ENCODE measurements around the gene MLKL.

Gene MLKL

GRCh38 chr16:74641969-74642368 lies 58.7 kb downstream of the MLKL start:
- no peak for DNase-seq (ENCODE audit: extremely low read depth, low read depth)
- no peak for TF ChIP-seq CTCF (IDR thresholded peaks at IDR 0.05; ENCODE audit: low read depth, low read length)

DNA sequence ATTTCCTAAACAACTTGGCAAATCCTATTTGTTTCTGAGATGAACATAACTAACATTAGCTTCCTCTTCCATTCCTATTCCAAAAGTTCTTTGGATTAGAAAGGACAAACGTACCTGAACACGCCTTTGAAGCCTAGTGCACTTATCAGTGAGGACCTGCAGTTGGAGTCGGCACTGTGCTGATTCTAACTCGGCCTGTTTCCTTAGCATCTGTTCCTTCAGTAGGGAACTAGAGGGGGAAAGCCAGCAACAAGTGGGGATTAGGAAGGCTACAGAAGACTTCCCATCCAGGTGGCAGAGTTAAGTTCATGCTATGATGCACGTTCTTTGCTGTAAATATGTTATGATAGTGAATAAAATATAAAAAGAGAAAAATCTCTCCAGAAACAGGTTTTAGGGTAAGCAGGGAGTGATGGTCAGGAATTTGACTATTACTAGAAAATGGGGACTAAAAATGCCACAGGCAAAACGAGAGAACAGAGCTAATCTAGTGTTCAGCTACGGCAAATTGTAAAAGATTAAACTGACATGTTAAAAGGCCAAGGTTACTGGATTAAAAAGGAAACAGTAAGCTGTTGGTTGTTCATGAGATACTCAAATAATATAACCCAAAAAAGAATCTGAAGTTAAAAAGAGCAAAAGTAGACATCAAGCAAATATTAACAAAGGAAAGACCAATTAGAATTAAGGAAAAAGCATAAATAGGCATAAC lies 62.8 kb downstream of the MLKL start:
- no peak for DNase-seq (ENCODE audit: extremely low read depth, low read depth)
- no peak for TF ChIP-seq CTCF (IDR thresholded peaks at IDR 0.05; ENCODE audit: low read depth, low read length)

- TF ChIP-seq CTCF (IDR thresholded peaks at IDR 0.05; ENCODE audit: low read depth, low read length), result no peak
- DNase-seq (ENCODE audit: extremely low read depth, low read depth), result no peak
Observed at GRCh38 chr16:74635303-74635702, 65.4 kb downstream of the MLKL start.

DNA sequence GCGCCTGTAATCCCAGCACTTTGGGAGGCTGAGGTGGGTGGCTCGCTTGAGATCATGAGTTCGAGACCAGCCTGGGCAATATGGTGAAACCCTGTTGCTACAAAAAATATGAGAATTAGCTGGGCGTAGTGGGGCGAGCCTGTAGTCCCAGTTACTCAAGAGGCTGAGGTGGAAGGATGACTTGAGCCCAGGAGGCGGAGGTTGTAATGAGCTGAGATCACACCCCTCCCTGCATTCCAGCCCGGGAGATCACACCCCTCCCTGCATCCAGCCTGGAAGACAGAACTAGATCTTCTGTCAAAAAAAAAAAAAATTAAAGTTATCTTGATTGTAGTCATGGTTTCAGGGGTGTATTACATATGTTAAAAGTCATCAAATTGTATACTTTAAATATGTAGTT lies 67.0 kb downstream of the MLKL start:
- no peak for TF ChIP-seq CTCF (IDR thresholded peaks at IDR 0.05; ENCODE audit: low read depth, low read length)
- DNase-seq (ENCODE audit: extremely low read depth, low read depth), result no peak

DNA sequence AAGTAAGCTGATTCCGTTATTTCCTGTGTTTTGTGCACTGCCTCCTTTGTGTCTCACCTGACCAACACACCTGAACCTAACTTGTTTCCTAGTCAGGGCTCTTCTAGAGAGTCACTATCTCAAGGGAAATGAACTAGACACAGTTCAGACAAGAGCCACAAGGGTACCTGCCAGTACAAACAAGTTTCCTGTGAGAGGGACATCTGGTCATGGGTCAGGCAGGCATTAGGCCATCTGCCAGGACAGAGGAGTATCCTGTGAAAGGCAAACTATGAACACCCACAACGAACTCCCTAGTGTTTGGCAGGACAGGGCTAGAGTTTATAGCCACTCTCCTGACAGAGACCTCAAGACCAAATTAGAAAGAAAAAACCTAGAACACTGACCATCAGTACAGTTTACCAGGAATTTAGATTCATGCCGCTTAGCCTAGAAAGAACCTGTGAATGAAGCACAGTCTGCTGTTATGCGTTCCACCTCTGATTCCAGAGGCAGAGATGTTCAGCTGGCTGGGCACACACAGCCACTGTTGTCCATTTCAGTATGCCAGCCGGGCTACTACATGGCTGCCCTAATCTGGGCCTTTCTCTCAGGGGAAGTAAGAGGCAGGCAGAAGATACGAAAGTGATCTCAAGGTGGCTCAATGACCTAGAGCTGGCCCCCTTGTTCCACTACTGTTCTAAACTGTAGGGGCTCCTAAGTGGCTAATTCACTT lies 73.0 kb downstream of the MLKL start:
- TF ChIP-seq CTCF (IDR thresholded peaks at IDR 0.05; ENCODE audit: low read depth, low read length), result no peak

DNA sequence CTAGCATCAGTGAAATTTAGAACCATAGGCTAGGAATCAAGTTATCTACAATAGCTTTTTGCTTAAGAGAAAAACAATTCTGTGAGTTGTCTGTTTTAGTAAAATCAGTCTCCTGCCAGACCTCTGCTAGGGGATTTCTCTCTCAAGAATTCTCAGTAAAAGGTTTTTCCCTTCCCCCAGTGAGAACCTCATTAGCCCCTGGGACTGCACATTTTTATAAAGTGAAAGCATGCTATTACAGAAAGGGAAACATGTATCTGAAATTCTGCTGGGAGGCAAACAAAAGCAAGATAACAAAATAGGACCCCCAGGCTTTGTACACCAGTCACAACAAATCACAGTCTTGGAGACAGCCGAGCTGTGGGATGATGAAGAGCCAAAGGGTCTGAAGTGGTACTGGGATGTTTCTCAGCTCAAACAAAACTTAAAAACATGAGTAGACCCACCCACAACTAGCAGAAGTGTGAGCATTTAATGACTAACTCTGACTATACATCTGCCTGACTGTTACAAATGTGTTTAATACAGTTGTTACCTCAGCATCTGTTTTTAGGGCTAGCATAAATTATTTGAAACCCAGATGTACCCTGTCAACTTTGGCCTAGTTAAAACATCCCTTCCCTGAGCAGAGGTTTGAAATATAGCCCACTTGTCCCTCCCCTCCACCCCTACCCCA lies 73.8 kb downstream of the MLKL start:
- no peak for TF ChIP-seq CTCF (IDR thresholded peaks at IDR 0.05; ENCODE audit: low read depth, low read length)

More for the DNA sequence above, 73.0 kb downstream of the MLKL start:
- no peak for DNase-seq (ENCODE audit: extremely low read depth, low read depth)

More for the DNA sequence above, 73.8 kb downstream of the MLKL start:
- DNase-seq (ENCODE audit: extremely low read depth, low read depth), result no peak

Data from AG09319 (cell line).